Iris pigment epithelial cell (primary cell): ENCODE measurements around the gene CEP128.

ENCODE experiments used
- DNase-seq: peaks from one replicate; pipeline ENCODE4 v3.0.0-alpha.2; 2011; ENCODE audit warnings: low read depth

CEP128 gene

DNA sequence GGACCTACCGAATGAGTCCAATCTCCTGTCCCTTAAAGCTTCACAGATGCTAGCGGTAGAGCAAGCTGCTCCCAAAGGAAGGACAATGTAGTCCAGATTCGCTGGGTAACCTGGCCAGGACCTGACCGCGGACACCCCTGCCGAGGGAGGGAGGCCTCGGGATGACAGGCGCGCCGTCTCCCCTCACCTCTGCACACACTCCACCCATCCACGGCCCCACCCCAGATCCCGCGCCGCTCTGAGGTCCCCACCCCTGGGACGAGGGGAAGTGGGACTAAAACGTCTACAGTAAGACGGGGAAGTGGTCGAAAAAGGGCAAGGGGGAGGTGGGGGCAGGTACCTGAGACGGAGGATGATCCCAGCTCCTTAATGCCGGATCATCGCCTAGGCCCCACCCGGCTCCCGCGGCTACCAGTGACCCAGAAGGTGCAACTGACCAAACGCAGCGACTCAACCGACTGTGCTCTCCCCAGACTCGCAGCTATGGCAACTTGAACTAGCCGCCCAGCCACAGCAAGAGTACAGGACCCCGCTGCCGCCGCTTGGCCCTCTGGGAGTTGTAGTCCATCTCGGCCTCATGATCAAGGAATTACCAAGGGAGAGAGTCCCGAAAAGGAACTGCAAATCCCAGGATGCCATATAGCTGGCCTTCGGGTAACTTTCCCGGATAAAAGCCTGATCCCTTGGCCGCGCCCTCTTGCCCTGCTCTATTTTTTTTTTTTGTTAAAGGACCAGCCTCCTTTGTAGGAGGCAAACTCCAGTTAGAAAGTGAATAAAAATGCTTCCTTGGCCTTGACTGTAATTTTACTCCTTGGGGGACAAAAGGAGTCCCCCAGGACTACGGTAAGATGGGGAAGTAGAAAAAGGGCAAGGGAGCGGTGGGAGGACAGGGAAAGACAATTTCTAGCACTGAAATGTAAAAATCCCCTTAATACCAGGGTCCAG is at the start of gene CEP128:
Gene CEP128, minus strand, starts transcription at position 498 of the 945 bp plus-strand sequence.
- peak; percentile 98 for DNase-seq

DNA sequence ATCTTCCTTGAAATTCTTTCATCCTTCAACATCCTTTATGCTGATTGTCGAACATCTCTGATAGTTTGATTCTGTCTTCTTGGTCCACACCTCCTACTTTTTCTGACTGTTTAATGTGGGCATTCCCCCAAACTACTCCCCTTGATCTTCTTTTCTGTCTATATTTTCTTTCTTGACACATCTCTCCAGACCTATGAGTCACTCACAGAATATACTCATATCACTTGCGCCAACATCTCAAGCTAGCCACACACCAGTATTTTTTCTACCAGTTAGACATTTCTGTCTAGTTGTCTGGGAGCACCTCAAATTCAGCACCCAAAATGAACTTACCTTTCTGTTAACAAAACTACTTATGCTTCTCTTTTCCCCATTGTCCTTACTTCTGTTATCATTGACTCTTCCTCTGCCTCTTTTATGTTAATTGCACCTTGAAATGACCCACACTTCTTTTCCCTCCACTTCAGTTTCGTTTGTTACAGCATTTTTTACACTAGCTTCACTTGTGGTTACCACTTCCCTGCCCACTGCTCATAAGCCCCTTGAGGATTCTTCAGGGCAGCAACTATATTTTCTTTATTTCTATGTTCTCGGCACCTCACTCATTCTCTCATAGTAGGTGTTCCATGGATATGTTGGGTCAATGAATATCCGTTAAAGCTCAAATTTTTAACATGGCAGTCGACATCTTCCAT is 47.3 kb upstream of the CEP128 start:
- DNase-seq, result peak; percentile 12

DNA sequence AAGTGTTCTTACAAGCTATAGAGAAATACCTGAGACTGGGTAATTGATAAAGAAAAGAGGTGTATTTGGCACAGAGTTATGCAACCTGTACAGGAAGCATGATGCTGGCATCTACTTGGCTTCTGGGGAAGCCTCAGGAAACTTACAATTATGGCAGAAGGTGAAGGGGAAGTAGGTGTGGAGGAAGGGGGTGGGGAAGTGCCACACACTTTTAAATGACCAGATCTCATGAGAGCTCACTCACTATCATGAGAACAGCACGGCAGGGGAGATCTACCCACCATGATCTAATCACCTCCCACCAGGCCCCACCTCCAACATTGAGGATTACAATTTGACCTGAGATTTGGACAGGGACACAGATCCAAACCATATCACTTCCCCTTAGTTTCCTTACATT is 46.7 kb upstream of the CEP128 start:
- DNase-seq, result no peak

DNA sequence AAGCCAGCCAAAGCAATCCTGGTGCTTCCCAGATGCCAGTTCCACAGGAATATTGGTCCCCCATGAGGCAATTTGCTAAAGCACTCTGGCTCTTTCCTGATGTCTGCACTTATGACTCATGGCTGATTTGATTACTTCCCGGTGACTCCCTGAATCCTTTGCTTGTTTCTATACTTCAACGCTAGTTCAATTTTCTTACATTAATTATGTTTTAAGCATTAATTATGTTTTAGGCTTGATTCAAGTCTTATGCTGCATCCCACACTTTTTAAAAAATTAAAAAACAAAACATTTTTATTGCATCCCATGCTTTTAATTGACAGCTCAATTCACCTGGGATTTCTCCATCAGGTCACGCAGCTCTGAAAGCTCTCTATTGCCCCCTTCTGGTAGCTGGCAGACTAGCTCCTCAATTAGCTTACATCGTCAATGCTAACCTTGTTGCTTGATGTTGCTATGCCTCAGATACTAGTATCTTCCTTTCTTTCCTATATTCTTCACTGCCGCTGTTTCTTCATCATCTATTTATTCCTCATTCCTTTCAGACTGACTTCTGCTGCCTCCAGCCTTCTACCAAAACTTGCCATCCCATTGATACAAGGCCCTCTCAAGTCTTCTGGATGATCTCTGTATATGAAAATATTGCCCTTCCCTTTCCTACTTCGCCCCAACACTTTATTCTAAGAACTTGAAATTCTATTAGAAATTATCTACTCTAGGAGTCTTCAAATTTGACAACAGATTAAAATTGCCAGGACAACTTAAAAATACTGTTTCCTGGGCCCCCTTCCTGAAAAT is 45.9 kb upstream of the CEP128 start:
- DNase-seq, result peak; percentile 63

DNA sequence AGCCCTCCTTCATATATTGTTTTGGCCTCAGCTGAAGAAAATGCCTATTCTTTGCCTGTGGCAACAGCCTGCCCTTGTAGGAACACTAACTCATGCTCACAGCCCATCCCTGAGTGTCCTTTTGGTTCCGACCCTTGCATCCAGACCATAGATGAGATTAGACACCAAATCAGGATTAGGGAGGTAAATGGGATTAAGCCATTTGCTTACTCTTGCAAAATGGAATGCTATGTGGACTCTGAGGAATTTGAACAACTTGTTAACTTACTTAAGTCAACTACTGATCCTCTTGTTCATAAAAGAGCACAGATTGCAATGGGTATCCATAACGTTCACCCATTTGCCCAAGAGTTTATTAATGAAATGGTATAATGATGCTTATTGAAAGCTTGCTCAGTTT is 41.2 kb upstream of the CEP128 start:
- DNase-seq, result no peak

DNA sequence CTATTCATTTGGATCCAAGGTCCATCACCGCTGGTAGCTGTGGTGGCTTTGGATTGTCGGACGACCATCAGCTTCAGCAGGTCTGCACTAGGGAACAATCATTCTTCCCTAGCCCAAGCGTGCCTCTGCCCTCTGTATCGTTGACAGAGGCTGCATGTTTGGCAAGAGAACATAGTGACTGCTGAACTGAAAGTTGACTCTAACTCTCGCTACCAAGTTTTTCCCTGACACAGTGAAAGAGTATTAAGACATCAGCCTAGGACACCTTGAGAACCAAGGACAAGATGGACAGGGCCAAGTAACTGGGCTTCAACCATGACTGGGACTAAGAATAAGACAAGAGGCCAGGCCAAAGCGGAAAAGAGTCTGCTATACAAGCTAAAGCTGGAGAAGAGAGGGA is 40.1 kb upstream of the CEP128 start:
- no peak for DNase-seq

DNA sequence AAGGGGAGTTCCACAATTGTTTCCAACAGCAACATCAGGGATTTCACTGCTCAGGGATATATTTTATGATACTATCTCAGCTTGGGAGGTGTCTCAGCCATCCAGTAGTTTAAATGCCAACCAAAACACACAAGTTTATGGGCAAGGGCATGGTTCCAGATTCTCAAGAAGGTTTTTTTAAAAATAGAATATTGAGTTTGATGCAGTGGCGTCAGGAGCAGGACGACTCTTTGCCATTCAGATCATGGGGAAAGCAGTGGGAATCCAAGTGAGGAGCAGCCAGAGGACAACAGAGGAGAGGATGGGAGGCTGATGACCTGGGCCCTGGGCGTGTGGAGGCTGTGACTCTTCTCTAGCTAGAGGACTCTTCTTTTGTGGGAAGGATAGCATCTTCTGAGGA is 39.6 kb upstream of the CEP128 start:
- no peak for DNase-seq

DNA sequence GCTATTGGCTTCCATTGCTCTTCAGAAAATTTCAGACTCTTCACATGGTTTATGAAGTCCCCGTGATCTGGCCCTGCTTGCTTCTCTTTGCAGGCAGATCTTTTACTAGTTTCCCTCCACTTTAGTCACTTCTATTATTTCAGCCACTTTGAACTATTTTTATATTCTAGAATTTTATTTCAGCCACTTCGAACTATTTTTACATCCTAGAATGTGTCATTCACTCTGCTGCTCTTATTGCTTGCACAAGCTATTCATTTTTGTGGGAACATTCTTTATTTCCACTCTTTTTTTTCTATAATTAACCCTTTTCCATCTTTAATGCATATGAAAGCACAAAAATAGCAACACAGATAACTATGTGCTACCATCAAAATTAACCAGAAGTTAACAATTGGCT is 38.4 kb upstream of the CEP128 start:
- no peak for DNase-seq

DNA sequence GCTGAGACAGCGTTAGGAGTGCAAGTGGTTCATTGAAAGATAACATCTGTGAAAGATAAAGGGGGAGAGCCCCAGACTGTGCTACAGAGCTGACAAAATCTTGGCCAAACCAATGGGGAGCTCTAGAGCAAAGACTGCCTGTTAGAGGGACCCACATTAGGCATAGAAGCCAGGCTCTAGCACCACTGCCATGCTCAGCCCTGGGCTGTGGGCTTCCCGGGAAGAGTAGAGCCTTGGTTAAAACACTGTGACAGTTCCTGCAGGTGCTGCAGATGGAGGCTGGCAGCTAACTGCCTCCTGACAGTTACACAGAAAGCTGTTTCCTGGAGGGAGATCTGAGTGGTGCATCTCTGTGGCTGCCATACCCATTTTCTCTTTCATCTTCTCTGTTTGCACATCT is 36.9 kb upstream of the CEP128 start:
- no peak for DNase-seq

DNA sequence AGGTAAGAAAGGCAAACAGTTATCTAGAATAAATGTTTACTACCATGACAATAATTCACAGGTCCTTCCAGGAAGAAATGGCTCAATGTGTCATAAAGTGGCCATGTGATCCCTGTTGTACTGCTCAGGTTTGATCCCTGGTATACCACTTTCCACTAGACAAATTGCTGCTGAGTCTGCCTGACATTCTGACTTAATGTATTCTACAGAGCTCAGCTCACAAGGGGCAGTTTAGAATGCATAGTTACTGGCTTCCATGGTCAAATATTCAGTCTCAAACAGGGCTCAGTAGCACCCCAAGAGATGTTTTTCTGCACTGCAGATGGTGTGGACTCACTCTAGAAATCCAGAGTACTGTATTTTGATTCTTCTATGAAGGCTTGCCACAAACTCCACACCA is 35.7 kb upstream of the CEP128 start:
- no peak for DNase-seq

DNA sequence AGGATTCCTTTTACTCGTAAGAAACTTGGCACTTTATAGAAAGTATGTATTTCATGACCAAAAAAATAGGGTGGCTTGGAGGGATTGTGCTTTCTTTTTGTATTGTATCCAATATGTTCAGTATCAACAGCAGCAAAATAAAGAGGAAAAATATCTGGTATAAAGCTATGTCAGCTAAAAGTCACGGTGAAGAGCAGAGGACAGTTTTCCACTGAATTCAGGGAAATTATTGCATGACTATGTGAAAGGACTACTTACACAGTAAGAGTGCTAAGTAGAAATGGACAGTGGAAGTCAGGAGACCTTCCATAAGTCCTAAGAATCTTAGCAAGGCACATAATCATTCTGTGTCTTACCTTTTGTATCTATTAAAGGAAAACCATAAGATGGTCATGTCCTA is 33.1 kb upstream of the CEP128 start:
- DNase-seq, result no peak

DNA sequence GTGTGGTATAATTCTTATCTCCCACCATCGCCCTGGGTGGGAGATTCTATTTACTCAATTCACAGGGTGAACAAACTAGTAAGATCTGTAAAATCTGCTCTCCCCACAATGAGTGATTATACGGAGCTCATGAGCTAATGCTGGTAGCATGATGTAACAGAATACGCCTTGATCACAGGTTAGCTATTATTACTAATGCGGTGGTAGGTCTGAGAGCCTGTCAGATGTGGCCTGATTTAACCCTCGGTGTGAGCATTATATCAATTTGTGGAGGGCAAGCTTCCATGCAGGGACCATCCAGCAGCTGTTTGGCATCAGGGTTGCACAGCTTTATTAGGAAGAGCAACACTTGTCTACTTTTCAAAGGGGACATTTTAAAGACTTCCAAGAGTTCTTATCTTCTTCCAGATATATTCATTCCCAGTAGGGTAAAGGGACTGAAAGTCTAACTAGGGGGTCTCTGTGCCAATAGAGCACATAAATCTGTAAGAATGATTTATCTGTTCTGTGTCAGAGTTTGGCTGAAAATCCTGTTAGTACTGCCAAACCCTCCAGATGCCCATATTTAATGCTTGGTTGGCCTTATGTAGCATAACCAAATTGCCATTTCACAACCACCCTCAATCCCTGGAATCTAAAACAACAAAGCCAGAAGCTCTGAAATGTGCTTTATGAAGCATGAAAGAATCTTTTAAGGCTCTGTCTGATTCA is 32.5 kb upstream of the CEP128 start:
- peak; percentile 31 for DNase-seq

DNA sequence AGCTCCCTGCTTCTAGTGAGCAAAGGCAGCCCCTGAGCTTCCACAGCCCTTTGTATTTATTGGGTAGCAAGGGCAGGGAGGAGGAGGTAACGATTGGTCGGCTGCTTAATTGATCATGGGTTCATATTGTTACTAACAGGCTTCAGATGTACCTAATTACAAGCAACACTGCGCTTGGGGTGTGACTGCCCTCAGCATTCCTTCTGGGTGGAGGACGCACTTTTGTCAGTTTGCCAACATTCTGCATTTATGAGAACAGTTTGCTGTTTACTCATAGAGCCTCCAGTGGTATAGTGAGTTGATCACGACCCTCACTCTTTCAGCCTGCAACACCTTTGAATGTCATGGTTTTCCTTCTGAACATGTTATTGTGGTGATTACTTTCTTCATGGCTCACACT is 23.5 kb upstream of the CEP128 start:
- no peak for DNase-seq

DNA sequence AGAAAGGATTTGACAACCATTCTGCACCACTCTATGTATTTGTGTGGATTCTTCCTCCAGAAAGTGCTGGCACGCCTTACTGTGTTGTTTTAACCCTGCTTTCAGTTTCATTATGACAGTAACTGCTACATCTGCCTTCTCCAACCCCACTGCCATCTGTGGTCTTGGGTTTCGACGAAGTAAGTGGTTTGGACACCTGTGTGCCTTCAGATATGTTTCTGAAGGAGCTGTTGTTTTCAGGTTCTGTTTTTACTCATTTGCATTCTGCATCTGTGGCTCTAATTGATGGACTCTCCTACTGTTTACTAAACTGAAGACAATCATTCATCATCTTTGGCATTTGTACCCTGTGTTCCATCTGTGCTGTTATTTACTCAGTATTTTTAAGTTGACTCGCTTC is 18.0 kb upstream of the CEP128 start:
- no peak for DNase-seq

DNA sequence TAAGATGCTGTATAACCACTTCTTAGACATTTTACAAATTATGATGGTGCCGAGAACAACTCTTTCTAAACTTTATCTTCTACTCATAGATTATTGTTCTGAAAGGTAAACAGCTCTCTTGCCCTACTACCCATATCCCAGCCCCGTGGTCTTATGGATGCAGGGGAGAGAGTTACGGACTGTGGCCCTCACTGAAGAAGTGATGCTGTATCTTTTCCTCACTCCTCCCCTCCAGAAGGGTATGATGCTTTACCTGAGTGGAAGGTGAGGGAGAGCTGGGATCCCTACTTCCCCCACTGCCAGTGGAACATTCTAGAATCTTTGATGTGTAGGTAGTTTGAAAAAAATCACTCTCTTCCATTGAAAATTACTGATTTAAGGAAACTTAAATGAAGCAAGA is 17.4 kb upstream of the CEP128 start:
- no peak for DNase-seq

DNA sequence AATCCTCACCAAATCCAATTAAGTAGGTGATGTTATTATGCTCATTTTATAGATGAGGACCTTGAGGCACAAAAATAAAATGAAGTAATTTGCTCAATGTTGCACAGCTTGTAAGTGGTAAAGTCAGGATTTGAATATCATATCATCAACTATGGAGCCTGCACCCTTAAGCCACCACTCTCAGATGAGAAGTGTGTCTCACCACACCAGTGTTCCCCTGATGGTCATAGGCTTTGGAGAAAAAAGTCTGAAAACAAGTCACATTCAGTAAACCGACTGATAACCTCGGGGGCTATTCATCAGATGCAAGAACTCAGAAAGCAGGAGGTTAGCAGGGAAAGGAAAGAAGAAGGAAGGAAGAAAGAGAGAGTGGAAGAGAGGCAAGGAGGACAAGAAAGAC is 16.7 kb upstream of the CEP128 start:
- no peak for DNase-seq

DNA sequence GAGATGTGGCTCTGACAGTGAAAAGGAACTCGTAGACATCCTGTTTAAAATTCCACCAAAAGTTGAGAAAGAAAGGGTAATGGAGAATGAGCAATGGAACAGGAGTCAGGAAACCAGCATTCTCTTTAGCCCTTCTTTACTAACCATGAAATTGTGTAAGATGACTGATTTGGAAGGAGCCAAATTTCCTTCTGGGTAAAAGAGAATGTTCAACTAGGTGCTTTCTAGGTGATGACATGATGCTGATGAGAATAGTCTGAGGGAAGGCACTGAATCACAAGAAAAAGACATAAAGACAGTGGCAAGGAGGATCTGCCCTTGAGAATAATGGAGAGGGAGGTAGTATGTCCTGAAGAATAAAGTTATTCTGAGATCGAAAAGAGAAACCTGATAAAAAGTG is 16.1 kb upstream of the CEP128 start:
- DNase-seq, result no peak

DNA sequence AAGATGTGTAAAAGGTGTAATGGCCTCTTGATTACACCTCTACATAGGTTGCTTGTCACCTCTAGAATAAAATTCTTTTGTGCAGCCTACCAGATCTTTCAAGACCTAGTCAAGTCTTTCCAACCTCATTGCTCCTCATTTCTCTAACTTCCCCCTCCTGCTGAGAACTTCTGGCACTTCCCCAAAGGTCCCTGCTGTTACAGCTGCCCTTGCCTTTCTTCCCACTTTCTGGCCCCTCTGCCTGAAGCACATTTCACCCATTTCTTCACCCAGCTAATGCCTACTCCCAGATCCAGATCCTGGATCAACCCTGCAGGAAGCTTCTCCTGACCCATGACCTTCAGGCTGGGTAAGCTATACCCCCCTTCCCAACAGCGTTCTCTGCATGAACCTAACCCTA is 15.4 kb upstream of the CEP128 start:
- no peak for DNase-seq

DNA sequence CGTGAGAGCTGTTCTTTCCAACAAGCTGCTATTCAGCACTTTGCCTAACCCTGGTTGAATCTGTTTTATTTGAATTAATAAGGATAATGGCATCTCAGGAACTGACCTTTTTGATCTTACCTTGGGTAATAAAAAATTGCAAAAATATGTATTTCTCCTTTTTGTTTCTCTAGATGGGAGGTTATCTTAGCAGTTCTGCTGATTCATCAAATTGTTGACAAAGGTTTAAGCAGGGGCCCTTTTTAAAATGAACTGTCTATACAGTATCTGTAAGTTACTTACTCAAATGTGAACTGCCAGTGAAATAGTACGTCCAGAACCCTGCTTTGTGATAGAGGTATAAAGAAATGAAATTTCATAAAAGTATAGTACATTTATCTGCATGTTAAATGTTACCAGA is 14.6 kb upstream of the CEP128 start:
- no peak for DNase-seq

DNA sequence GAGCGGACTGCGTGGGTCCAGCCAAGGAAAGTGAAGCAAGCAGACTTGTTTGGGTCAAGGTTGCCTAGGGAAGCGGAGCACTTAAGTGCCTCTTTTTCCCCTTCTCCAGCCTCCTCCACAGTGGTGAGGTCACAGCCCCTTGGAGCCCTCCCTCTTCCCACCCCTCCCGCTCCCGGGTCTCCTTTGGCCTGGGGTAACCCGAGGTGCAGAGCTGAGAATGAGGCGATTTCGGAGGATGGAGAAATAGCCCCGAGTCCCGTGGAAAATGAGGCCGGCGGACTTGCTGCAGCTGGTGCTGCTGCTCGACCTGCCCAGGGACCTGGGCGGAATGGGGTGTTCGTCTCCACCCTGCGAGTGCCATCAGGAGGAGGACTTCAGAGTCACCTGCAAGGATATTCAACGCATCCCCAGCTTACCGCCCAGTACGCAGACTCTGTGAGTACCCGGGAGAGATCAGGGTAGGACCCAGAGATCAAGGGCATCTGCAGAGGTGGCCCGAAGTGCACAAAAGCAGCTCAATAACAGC is 13.9 kb upstream of the CEP128 start, which contains the start of gene TSHR:
Gene TSHR, plus strand, starts transcription at position 206 of the 526 bp plus-strand sequence. Its CDS starts 60 bp downstream, at position 266.
- no peak for DNase-seq

DNA sequence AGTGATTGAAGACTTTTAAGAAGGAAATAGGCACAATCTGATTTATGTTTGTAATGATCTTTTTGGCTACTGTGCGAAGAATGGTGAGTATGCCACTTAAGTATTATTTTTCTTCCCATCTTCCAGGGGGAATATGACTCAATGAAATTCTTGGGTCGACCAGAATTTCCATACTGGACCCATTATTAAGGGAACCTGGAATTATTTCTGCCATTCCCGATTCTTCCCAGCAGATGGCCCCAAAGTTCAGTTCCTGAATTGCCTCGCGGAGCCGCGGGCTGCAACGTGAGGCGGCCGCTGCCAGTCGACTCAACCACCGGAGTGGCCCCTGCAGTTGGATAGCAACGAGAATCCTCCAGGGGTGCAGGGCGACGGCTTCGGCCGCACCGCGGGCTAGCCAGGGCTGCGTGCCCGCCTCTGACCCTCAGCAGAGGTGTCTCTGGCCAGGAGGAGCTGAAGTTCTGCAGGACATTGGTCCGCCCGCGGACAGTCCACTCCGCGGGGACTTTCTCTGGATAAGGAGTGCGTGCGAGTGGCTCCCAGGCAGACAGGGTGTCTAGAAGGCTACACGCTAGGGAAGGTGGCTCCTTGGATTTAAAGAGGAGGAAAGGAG is 13.3 kb upstream of the CEP128 start:
- DNase-seq, result peak; percentile 73
